GM18867 (cell line): ENCODE data around the gene SHISA7.

Source experiments
- ATAC-seq: cut with Tn5 transposase; IDR thresholded peaks from one replicate; pipeline ENCODE4 v1.9.1; 2021; ENCODE audit warnings: mild to moderate bottlenecking, moderate library complexity; ENCODE audit not compliant: unreplicated experiment

The SHISA7 gene

GRCh38 chr19:55443045-55443823 is at the start of gene SHISA7:
Gene SHISA7, minus strand, starts transcription at chr19:55443300. Its CDS starts 437 bp downstream, at chr19:55442863.
- ATAC-seq: no peak

- ATAC-seq: no peak
Observed at GRCh38 chr19:55492362-55492944, 49.4 kb upstream of the SHISA7 start.

- ATAC-seq: no peak
Observed at GRCh38 chr19:55491546-55492360, 48.7 kb upstream of the SHISA7 start.

GRCh38 chr19:55490478-55491432 is 47.7 kb upstream of the SHISA7 start:
- ATAC-seq: no peak

GRCh38 chr19:55489711-55490477 is 46.8 kb upstream of the SHISA7 start:
- no peak for ATAC-seq

GRCh38 chr19:55488986-55489710 is 46.0 kb upstream of the SHISA7 start:
- ATAC-seq: no peak

GRCh38 chr19:55487924-55488687 is 45.0 kb upstream of the SHISA7 start, which contains the start of gene SSC5D:
Gene SSC5D, plus strand, starts transcription at chr19:55488436. Its CDS starts 154 bp downstream, at chr19:55488590.
- no peak for ATAC-seq

GRCh38 chr19:55486971-55487923 is 44.1 kb upstream of the SHISA7 start:
- ATAC-seq: no peak

GRCh38 chr19:55486043-55486970 is 43.2 kb upstream of the SHISA7 start:
- no peak for ATAC-seq

- no peak for ATAC-seq
Observed at GRCh38 chr19:55485439-55486011, 42.4 kb upstream of the SHISA7 start.

GRCh38 chr19:55484593-55485438 is 41.7 kb upstream of the SHISA7 start, which contains the start of gene NAT14:
Gene NAT14, plus strand, starts transcription at chr19:55485188. Its CDS starts 521 bp downstream, at chr19:55485709.
- peak; percentile 56 for ATAC-seq

GRCh38 chr19:55483706-55484592 is 40.8 kb upstream of the SHISA7 start:
- no peak for ATAC-seq

GRCh38 chr19:55482967-55483705 is 40.0 kb upstream of the SHISA7 start:
- no peak for ATAC-seq
